NCI-H748 treated with DMSO at 0.1 percent for 48 hours (cell line): ENCODE data around the gene CYP26A1.
"Not testable (repeated sequence)": the region's sequence is repeated elsewhere in the genome, so short reads cannot be mapped to it uniquely, and the experiment has no call there.

ENCODE experiments used
- DNase-seq: peaks from one replicate; lab custom pipeline; 2025; lab: John Stamatoyannopoulos, UW

The CYP26A1 gene

DNA sequence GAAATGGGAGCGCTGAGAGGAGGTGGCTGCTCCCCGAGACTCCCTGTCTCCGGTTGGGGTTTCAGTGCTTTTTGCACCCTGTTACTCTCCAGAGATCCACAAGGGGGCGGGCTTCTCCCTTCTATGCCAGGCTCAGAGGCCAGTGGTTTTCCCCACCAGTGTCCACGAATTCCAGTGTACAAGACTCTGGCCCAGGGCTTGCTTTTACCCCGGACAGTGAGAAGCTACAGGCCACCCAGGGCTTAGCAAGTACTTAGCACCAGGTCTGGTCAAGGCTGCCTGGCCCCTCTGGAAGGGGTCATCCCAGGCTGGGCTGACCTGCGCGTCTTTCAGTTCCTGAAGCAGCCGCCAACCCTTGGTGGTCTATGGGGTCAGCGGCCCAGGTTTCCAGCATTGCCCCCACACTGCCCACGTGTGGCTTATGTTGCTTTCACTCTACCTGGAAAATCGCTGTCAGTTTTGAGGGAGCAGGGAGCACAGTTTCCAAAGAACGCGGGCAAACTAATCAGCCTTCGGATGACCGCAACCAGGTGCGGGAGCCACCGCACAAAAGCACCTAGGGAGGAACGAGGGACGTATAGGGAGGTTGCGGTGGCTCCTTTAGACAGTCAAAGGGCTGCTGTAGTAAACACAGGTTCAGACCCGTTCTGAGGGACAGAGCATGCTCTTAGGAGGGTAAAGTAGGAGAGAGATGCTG is 6.8 kb downstream of the CYP26A1 start:
- DNase-seq: peak; percentile 9

DNA sequence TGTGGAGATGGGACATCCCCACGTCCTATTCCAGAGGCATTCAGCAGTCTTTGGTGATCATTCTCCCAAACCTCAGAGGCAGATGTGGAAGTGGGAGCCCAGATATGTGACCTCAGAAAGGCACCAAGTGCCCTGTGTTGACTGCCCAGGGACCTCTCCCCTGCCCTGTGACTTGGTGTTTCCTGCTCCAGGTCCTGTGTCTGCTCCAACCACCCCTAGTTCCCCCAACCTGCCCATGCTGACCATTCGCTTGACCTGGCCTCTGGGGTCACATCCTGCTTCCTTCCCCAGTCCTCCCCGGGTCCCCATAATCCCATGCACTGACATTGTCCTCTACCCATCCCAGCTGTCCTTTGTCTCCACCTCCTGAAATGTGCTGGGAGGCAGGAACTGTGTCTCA is 7.6 kb downstream of the CYP26A1 start:
- DNase-seq: no peak

DNA sequence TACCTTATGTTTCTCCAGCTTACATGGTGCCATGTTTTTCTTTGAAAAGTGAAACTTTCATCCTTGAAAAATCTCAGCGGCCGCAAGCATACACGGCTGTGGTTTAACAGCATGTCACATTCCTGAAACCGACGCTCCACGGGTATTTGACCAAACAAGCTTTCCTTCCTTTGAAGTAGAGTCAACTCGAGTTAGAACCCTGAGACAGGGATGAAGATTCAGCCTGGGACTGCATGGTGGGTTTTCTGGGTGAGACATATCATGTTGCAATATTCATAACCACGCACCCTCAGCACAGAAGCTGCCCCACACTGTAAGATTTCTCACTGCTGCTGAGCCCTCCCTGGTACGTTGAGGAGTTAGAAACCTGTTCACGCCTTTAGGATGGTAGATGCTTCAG is 8.1 kb downstream of the CYP26A1 start:
- DNase-seq: no peak

DNA sequence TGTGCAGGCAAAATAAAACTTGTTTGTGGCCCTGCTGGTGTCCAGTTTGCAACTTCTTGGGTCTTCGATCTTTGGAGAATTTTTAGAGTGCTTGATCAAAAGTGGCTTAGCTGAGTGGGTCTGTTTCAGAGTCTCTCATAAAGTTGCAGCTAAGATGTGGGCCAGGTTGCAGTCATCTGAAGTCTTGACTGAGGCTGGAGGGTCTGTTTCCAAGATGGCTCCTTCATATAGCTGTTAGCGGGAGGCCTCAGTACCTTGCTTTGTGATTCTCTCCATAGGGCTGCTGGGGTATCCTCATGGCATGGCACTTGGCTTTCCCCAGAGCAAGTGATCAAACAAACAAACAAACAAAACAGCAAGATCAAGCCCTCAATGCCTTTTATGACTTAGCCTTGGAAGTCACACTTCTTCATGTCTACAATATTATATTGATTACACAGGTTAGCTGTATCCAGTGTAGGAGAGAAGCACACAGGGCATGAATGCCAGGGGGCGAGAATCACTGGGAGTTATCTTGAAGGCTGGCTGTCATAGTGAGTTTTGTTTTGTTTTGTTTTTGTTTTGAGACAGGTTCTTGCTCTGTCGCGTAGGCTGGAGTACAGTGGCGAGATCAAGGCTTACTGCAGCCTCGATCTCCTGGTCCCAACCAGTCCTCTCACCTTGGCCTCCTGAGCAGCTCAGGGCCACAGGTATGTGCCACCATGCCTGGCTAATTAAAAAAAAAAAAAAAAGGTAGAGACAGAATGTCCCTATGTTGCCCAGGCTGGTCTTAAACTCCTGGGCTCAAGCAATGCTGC is 10.2 kb downstream of the CYP26A1 start:
- no peak for DNase-seq

DNA sequence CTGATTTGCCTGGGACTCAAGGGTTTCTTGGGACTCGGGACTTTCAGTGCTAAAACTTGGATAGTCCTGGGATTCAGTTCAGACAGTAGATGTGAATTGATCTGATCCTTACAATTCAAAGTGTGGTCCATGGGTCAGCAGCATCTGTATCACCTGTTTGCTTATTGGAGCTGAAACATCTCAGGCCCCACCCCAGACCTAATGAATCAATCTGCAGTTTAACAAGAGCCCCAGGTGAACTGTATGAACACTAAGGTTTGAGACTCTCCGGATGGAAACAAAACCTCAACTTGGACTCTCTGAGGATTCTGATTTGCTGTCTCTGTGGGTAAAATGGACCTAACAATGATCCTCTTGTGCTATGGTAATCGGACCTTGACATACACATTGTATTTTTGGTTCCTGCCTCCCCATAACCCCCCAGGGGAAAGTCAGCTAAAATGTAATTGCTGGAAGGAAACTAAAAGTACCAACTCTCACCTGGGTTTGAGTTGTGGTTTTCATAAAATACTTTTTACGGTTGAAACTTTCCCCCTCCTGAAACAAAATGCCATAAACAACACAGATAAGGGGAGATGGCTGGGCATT is 11.7 kb downstream of the CYP26A1 start:
- DNase-seq: no peak

DNA sequence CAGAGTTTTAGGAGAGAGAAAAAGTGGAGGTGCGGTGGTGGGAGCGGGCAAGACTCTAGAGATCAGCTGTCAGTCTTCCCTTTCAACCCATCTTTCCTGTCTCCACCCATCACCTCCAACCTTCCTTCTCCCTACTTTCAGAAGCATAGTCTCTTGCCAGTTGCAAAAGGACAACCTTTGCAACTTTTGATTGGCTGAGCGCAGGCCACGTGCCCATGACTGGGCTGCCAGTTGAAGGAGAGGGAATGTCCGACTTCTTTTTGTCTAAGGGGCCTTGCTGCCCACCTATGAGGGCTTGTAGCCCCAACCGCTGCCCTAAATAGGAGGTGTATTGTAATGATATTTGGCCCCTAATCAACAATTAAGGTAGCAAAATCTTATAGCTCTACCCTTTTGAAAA is 12.6 kb downstream of the CYP26A1 start:
- no peak for DNase-seq

DNA sequence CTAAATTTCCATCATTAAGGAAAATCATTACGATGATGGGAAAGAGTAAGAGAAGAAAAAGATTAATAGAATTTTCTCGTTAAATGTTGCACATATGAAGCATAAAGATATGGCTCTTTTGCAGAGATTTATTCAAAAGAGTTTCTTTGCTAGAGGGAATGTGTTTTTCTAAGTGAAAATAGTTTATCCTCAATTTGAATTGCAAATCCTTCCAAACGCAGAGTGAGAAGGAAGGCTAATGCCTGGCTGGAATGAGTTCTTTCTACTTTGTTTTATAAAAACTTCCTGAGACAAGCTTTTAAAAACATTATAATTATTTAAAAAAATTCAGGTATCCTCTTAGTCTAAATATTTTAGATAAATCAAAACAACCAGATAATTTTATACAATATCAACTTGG is 14.2 kb downstream of the CYP26A1 start:
- no peak for DNase-seq

DNA sequence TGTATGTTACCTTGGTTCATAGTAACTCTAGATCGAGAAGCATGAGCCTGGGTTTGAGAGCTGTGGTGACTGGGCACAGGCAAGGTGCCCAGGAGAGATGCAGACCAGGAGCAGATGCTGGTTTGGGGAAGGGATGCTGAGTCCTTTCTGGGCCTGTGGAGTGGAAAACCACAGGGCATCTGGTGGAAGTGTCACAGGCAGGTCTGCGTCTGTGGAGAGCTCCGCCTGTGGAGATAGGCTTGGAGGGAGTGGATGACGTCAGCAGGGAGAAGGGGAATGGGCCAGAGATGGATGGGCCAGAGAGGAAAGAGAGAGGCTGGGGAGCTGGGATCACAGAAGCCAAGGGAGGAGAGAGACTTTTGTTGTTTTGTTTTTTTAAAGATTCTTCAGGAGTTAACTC is 14.8 kb downstream of the CYP26A1 start:
- no peak for DNase-seq

DNA sequence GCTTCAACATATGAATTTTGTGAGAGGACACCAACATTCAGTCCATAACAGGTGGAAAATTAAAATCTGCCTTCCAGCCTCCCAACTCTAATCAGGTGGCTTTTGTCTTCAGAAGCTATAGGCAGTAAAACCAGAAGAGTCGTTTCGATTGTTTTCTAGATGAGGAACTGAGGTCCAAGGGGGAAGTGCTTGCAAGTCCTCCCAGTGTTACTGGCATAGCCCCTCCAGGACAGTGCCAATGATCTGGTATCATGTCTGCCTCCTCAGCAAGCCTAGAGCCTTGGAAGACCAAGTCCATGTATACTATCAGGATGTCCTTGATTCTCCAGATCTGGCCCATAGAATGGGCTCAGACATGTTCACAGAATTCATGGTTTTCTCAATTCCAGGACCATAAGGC is 16.9 kb downstream of the CYP26A1 start:
- no peak for DNase-seq

DNA sequence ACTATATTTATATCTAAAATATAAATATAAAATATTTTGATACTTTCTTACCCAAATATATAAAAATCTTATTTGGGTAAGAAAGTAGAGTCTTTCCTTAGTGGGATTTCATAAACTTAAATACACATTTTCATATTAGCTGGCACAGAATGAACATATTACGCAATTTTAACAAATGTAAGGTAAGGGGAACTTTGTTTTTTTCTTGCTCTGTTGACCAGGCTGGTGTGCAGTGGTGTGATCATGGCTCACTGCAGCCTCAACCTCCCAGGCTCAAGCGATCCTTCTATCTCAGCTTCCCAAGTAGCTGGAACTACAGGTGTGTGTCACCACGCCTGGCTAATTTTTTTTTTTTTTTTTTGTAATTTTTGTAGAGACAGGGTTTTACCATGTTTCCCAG is 18.3 kb downstream of the CYP26A1 start:
- no peak for DNase-seq

DNA sequence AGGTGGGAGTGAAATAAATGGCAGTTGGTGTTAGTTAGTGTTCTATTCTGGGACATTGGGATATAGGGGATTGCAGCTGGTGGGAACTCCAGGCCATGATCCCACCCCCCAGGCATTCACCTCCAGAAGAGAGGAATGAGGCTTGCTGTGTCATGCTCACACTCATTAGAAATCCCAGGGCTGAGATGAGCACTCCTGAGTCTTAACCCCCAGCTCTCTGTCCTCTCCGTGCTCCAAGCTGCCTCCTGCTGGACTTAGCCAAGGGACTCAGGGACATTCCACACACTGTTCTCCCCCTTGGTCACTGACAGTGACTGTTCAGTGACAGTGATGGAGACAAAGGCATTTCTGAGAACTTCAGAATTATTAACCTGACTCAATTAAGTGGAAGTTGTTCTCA is 21.5 kb downstream of the CYP26A1 start:
- DNase-seq: no peak

DNA sequence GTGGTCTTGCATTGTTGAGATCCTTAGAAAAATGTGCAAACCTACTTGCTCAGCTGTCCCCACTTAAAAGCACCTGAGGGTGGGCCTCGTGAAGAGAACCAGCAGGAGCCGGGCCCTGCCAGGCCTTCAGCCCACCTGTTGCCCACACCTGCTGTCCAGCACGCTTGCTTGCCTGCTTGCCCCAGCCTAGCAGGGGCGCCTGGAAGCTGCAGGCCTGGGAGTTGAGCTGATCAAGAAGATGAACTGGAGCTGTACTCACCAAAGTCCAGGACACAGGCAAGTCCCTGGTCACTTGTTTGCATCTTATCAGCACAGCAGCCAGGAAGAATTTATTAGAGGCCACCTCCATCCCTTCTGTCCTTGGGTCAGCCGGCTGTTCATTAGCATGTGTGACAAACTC is 23.2 kb downstream of the CYP26A1 start:
- no peak for DNase-seq

DNA sequence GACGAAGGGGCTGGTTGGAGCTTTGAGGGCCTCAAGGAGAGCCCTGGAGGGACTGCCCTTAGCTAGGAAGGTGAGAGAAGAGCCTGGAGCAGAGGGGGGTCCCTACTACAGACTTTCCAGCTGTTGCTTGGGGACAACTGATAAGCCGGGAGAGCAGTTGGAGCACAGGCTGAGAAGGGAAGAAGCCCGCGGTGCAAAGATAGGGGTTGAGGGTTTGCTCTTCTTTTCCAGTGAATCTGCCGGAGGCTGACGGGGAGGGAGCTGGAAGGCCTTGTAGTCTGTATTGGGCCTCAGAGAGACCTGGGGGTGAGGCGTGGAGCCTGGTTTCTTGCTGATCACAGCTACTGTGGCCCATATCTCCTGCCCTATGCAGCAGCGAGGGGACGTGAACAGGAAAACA is 23.7 kb downstream of the CYP26A1 start:
- DNase-seq: no peak

DNA sequence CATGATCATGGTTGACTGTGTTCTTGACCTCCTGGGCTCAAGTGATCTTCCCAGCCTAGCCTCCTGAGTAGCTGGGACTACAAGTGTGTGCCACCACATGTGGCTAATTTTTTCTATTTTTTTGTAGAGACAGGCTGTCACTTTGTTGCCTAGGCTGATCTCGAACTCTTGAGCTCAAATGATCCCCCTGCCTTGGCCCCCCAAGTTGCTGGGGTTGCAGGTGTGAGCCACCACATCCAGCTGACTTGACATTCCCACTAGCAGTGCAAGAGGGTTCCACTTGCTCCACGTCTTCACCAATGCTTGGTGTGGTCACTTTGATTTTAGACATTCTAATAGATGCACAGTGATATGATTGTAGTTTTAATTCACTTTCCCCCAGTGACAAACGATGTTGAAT is 25.1 kb downstream of the CYP26A1 start:
- no peak for DNase-seq

DNA sequence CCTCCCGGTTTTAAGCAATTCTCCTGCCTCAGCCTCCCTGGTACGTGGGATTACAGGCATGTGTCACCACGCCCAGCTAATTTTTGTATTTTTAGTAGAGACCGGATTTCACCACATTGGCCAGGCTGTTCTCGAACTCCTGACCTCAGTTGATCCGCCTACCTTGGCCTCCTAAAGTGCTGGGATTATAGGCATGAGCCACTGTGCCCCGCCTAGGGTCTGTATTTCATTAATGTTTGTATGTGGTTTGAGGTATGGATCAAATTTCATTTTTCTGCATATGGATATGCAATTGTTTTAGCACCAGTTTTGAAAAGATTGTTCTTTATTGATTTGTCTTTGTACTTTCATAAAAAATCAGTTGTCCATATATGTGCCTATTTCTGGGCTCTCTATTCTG is 26.0 kb downstream of the CYP26A1 start:
- DNase-seq: no peak

DNA sequence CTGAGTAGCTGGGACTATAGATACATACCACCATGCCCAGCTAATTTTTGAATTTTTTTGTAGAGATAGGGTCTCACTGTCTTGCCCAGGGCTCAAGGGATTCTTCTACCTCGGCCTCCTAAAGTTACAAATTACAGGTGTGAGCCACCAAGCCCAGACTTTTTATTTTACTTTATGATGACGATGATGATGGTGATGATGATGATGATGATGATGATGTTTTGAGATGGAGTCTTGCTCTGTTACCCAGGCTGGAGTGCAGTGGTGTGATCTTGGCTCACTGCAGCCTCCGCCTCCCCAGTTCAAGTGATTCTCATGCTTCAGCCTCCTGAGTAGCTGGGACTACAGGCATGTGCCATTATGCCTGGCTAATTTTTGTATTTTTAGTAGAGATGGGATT is 27.5 kb downstream of the CYP26A1 start:
- DNase-seq: not testable (repeated sequence)

DNA sequence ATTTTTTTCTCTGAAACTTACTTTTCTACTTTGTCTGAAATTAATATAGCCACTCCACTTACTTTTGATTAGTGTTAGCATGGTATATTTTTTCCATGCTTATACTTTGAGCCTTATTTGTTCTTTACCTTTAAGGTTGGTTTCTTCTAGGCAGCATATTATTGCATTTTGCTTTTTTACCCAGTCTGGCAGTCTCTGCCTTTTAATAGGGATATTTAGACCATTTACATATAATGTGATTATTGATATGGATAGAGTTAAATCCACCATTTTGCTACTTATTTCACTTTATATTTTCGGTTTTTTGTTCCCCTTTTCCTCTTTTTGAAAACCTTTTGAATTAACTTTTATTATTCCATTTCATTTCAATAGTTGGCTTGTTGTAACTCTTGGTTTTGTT is 30.3 kb downstream of the CYP26A1 start:
- DNase-seq: no peak

DNA sequence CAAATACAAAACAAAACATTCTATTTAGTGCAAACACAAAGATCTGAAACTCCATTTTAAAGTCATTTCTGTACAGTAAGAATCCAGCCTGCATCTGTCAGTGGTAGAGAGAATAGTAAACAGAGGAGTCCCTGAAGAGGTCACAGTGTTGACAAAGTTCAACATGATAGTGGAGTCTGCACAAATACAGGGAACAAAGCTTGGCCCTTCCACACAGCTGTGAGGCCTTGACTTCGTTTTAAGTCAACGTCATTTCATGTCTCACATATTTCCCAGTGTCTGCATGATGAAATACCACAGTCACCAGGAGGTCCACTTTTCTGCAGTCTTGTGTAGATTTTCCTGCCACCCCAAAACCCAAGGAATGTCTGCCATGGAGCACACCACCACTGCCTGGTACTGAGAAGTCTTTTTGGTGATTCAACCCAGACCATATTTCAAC is 33.0 kb downstream of the CYP26A1 start:
- no peak for DNase-seq

DNA sequence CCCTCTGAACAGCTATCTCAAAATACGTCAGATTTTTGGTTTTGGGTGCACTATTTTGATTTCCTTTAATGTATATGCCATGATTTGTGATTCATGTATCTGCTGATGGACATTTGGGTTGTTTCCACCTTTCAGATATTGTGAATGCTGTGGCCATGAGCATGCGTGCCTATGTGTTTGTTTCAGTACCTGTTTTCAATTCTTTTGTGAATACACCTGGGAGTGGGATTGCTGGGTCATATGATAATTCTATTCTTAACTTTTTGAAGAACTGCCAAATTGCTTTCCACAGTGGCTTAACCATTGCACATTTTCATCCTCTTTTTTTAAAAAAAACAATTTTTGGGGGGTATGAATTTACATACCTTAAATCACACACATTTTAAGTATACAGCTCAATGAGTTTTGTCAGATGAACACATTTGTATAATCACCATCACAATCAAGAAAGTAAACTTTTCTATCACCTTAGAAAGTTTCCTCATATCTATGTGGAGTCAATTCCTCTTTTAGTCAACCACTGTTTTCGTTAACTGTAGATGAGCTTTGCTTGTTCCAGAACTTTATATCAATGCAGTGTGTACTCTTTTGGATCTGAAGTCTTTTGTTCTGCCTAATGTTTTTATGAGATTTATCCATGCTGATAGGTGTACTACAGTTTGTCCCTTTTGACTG is 36.9 kb downstream of the CYP26A1 start:
- no peak for DNase-seq

DNA sequence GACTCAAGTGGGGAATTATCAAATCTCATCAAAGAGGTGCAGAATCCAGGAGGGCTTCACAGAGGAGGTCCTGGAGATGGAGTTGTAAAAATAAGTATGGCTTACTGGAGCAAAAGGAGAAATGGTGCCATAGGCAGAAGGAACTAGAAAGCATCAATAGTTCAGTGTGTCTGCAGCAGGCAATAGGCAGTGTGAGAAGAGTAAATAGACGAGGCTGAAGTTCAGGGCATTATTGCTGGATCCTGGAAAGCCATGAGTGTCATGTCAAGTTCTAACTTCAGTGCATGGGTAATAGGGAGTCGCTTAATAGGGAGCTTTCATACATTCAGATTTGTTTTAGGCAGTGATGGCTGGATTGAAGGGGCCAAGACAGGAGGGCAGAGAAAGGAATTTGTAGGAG is 39.3 kb downstream of the CYP26A1 start:
- no peak for DNase-seq

DNA sequence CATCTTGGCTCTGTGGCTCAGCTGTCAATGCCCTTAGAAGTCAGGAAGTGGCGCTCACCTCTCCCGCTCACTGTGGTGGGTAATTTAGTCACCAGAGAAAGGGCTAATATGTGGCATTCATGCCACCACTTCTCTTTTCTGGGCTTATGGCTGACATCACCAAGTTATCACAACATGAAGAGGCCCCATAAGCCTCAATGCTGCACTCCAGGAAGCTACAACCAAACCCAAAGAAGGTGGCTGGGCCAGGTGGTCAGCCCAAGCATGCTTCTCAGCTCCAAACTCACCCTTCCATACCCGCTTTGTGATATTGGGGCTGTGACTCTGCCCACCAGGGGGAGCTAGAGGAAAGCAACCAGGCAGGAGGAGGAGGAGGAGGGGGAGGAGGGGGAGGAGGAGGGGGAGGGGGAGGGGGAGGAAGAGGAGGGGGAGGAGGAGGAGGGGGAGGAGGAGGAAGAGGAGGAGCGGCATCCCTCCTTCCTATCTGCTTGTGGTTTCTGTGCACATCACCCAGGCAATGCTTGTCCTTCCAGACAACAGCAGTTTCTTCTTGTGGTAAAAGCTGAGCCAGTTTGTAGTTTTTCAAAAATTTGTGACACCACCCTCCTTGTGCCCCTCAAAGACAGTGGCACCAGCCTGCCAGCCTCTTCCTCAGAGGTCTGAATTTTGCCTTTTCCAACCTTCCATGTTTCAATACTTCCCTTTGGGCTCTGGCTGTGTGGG is 42.1 kb downstream of the CYP26A1 start:
- no peak for DNase-seq

DNA sequence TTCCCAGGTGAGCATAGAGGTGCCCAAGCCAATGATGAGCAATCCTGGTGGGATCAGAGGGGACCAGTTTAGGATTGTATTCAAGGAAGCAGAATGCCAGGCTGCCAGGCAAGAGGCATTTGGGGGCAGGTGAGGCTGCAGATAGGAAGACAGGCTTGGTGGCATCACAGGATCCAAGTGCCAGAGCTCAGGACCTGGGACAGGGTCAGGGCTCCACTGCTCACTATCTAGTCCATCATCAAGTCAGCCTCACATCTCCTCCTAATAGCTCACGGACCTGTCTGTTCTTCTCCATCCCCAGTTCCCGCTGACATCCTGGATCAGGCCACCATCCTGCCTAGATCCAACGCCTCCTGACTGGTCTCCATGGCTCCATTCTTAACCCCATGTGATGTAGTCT is 47.6 kb downstream of the CYP26A1 start:
- no peak for DNase-seq
